WTC11 (cell line): Measurements from ENCODE around the gene PAQR8. TPM values are rescaled to one million over a fixed set of nuclear protein-coding genes. Genes with fewer than 3 reads are reported as not detected.

ENCODE experiments used
- ATAC-seq: fragments of 200-7000 bp; cut with Tn5 transposase; 2 replicates; pipeline ENCODE4 v1.10.0; 2021; ENCODE audit warnings: mild to moderate bottlenecking, moderate library complexity
- CTCF ChIA-PET: fragments of 300-600 bp; sonication (Branson Sonifier 250); formaldehyde crosslinking; loops from one replicate; lab custom pipeline; 2021; ENCODE audit warnings: antibody characterized with exemption; lab: Charles Lee
- POLR2A ChIA-PET: fragments of 350-600 bp; sonication (Branson Sonifier 250); formaldehyde crosslinking; loops from one replicate; lab custom pipeline; 2021; ENCODE audit warnings: antibody characterized with exemption; lab: Charles Lee
- DNase-seq: peaks from one replicate; pipeline ENCODE4 v3.0.0; 2021; ENCODE audit warnings: low spot score
- H3K27ac Mint-ChIP-seq: 2 replicates; pipeline ENCODE4 v1.8.0; 2021; ENCODE audit warnings: mixed read lengths
- H3K27me3 Mint-ChIP-seq: 2 replicates; pipeline ENCODE4 v1.8.0; 2021; ENCODE audit warnings: low read depth, mild to moderate bottlenecking, moderate library complexity, mixed read lengths
- H3K36me3 Mint-ChIP-seq: 2 replicates; pipeline ENCODE4 v1.8.0; 2021; ENCODE audit warnings: mixed read lengths
- H3K4me1 Mint-ChIP-seq: 2 replicates; pipeline ENCODE4 v1.8.0; 2022; ENCODE audit warnings: mixed read lengths
- H3K4me3 Mint-ChIP-seq: 2 replicates; pipeline ENCODE4 v1.8.0; 2021; ENCODE audit warnings: mild to moderate bottlenecking, moderate library complexity, mixed read lengths
- H3K9me3 Mint-ChIP-seq: 2 replicates; pipeline ENCODE4 v1.8.0; 2021; ENCODE audit warnings: mixed read lengths
- KAT7 ChIP-seq: sonication (generic); formaldehyde crosslinking; IDR thresholded peaks from 2 replicates; pipeline ENCODE4 v1.8.1; 2023; ENCODE audit warnings: missing genetic modification reagents, mild to moderate bottlenecking, borderline replicate concordance
- NR1H2 ChIP-seq: sonication (generic); formaldehyde crosslinking; IDR thresholded peaks from 2 replicates; pipeline ENCODE4 v1.9.0; 2021; ENCODE audit warnings: mild to moderate bottlenecking, moderate library complexity, missing genetic modification reagents
- NR2C2 ChIP-seq: sonication (generic); formaldehyde crosslinking; IDR thresholded peaks from 2 replicates; pipeline ENCODE4 v1.8.0; 2022; ENCODE audit warnings: mild to moderate bottlenecking, missing genetic modification reagents
- OVOL2 ChIP-seq: fragments of 250-450 bp; sonication (Bioruptor Pico); IDR thresholded peaks from 2 replicates; pipeline ENCODE4 v1.9.0; 2021; ENCODE audit warnings: mild to moderate bottlenecking, borderline replicate concordance
- SMAD3 ChIP-seq: sonication (generic); formaldehyde crosslinking; IDR thresholded peaks from 2 replicates; pipeline ENCODE4 v1.8.0; 2022; ENCODE audit warnings: missing genetic modification reagents, mild to moderate bottlenecking, borderline replicate concordance
- SP1 ChIP-seq: sonication (generic); formaldehyde crosslinking; conservative IDR thresholded peaks from 2 replicates; pipeline ENCODE4 v1.8.1; 2022; ENCODE audit warnings: missing genetic modification reagents
- TP53 ChIP-seq: sonication (generic); formaldehyde crosslinking; IDR thresholded peaks from 2 replicates; pipeline ENCODE4 v1.8.1; 2023; ENCODE audit warnings: mild to moderate bottlenecking, missing genetic modification reagents
- ZNF263 ChIP-seq: sonication (generic); formaldehyde crosslinking; IDR thresholded peaks from 2 replicates; pipeline ENCODE4 v1.8.1; 2022; ENCODE audit warnings: low read depth, mild to moderate bottlenecking, moderate library complexity, missing genetic modification reagents
- total RNA-seq: library from RNA; stranded (reverse); gene quantifications from 3 replicates; pipeline ENCODE4 v1.2.3, GENCODE V29; 2021
- TF ChIP-seq, protein P1 (sequence below): sonication (generic); formaldehyde crosslinking; IDR thresholded peaks from 2 replicates; pipeline ENCODE4 v1.8.1; 2022; ENCODE audit warnings: low read depth, mild to moderate bottlenecking, moderate library complexity, missing genetic modification reagents, borderline replicate concordance
- TF ChIP-seq, protein P2 (sequence below): fragments of 250-450 bp; sonication (Bioruptor Pico); IDR thresholded peaks from 2 replicates; pipeline ENCODE4 v1.9.0; 2021; ENCODE audit warnings: mild to moderate bottlenecking
- TF ChIP-seq, protein P3 (sequence below): sonication (generic); formaldehyde crosslinking; IDR thresholded peaks from 2 replicates; pipeline ENCODE4 v1.8.1; 2023; ENCODE audit warnings: mild to moderate bottlenecking, missing genetic modification reagents, moderate library complexity
- TF ChIP-seq, protein P4 (sequence below): sonication (generic); formaldehyde crosslinking; IDR thresholded peaks from 2 replicates; pipeline ENCODE4 v1.8.1; 2022; ENCODE audit warnings: low read depth, missing genetic modification reagents, borderline replicate concordance
- TF ChIP-seq, protein P5 (sequence below): fragments of 250-450 bp; sonication (Bioruptor Pico); IDR thresholded peaks from 2 replicates; pipeline ENCODE4 v2.1.2; 2022; ENCODE audit warnings: mild to moderate bottlenecking, moderate library complexity
- TF ChIP-seq, protein P6 (sequence below): fragments of 250-450 bp; sonication (Bioruptor Pico); IDR thresholded peaks from 2 replicates; pipeline ENCODE4 v1.9.0; 2021; ENCODE audit warnings: moderate library complexity, mild to moderate bottlenecking, inconsistent platforms, borderline replicate concordance

Gene PAQR8
- total RNA-seq, 1 experiment from 2014 or later = 11.1 TPM

DNA sequence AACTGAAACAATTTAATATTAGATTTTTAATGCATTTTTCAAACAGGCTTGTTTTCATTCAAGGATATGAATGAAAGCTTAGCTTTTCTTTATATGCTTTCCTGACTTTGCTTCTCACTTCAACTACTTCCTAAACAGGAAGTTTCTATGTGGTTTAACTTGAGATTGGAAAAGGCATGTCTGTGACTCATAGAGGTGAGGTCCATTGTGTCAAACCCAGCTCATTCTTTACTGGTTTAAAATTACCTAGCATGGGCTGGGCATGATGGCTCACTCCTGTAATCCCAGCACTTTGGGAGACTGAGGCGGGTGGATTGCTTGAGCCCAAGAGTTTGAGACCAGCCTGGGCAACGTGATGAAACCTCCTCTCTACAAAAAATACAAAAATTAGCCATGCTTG, 92.6 kb downstream of the PAQR8 start (continued):
- TF ChIP-seq, protein P1, sequence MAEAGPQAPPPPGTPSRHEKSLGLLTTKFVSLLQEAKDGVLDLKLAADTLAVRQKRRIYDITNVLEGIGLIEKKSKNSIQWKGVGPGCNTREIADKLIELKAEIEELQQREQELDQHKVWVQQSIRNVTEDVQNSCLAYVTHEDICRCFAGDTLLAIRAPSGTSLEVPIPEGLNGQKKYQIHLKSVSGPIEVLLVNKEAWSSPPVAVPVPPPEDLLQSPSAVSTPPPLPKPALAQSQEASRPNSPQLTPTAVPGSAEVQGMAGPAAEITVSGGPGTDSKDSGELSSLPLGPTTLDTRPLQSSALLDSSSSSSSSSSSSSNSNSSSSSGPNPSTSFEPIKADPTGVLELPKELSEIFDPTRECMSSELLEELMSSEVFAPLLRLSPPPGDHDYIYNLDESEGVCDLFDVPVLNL (CRISPR knock-in tag) = no peak
- TF ChIP-seq, protein P2, sequence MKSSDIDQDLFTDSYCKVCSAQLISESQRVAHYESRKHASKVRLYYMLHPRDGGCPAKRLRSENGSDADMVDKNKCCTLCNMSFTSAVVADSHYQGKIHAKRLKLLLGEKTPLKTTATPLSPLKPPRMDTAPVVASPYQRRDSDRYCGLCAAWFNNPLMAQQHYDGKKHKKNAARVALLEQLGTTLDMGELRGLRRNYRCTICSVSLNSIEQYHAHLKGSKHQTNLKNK = no peak
- TF ChIP-seq NR2C2 = no peak
- TF ChIP-seq, protein P3, sequence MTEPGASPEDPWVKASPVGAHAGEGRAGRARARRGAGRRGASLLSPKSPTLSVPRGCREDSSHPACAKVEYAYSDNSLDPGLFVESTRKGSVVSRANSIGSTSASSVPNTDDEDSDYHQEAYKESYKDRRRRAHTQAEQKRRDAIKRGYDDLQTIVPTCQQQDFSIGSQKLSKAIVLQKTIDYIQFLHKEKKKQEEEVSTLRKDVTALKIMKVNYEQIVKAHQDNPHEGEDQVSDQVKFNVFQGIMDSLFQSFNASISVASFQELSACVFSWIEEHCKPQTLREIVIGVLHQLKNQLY (CRISPR knock-in tag) = no peak
- TF ChIP-seq NR1H2 (CRISPR knock-in tag) = no peak

DNA sequence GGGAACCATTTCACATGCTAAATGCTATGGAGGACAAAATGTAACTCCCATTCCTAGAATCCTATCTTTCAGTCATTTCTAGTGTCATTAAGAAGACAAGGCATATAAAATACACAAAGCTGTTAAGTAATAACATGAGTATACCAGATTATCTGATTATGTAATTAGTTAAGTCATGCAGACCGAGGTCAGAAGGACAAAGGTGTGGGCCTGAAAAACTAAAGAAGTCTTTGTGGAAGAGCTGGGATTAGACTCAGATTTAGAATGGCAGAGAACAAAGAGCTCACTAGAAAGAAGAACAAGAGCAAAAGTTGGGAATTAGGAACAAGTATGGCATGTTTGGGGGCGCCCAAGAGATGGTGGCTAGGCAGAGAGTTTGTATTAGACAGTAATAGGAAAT, 95.1 kb downstream of the PAQR8 start:
- H3K27me3 Mint-ChIP-seq = no peaks in the 10 kb centered on the region
- TF ChIP-seq KAT7 (CRISPR knock-in tag) (no peak), OVOL2 (CRISPR knock-in tag) (no peak), TP53 (CRISPR knock-in tag) (no peak), ZNF263 (CRISPR knock-in tag) (no peak), SP1 (CRISPR knock-in tag) (no peak), SMAD3 (CRISPR knock-in tag) (no peak)
- TF ChIP-seq, protein P4, sequence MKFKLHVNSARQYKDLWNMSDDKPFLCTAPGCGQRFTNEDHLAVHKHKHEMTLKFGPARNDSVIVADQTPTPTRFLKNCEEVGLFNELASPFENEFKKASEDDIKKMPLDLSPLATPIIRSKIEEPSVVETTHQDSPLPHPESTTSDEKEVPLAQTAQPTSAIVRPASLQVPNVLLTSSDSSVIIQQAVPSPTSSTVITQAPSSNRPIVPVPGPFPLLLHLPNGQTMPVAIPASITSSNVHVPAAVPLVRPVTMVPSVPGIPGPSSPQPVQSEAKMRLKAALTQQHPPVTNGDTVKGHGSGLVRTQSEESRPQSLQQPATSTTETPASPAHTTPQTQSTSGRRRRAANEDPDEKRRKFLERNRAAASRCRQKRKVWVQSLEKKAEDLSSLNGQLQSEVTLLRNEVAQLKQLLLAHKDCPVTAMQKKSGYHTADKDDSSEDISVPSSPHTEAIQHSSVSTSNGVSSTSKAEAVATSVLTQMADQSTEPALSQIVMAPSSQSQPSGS = no peak
- TF ChIP-seq, protein P5, sequence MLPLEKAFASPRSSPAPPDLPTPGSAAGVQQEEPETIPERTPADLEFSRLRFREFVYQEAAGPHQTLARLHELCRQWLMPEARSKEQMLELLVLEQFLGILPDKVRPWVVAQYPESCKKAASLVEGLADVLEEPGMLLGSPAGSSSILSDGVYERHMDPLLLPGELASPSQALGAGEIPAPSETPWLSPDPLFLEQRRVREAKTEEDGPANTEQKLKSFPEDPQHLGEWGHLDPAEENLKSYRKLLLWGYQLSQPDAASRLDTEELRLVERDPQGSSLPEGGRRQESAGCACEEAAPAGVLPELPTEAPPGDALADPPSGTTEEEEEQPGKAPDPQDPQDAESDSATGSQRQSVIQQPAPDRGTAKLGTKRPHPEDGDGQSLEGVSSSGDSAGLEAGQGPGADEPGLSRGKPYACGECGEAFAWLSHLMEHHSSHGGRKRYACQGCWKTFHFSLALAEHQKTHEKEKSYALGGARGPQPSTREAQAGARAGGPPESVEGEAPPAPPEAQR (CRISPR knock-in tag) = no peak
- TF ChIP-seq, protein P6, sequence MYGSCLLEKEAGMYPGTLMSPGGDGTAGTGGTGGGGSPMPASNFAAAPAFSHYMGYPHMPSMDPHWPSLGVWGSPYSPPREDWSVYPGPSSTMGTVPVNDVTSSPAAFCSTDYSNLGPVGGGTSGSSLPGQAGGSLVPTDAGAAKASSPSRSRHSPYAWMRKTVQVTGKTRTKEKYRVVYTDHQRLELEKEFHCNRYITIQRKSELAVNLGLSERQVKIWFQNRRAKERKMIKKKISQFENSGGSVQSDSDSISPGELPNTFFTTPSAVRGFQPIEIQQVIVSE (CRISPR knock-in tag) = no peak
- H3K27ac Mint-ChIP-seq = no peak overlapping the region
- no peaks in the 10 kb centered on the region for H3K36me3 Mint-ChIP-seq
- H3K9me3 Mint-ChIP-seq = peaks cover 10% of the 10 kb centered on the region
- DNase-seq (no peak), ATAC-seq (no peak)
- CTCF ChIA-PET = no interaction called here
- H3K4me3 Mint-ChIP-seq = no peak overlapping the region
- POLR2A ChIA-PET = no interaction called here
- peaks cover 8% of the 10 kb centered on the region for H3K4me1 Mint-ChIP-seq

Other genes with a start within 250 kb of the PAQR8 start
- not detected in 3 replicates for gene IL17A, start 175.8 kb upstream of the PAQR8 start, total RNA-seq
- not detected in 3 replicates for gene IL17F, start 117.7 kb upstream of the PAQR8 start, total RNA-seq
- 252 to 276 TPM (median 253 TPM) in 3 replicates for gene MCM3, start 77.4 kb upstream of the PAQR8 start, total RNA-seq
- 13.4 to 19.2 TPM (median 15.5 TPM) in 3 replicates for gene EFHC1, start 58.2 kb downstream of the PAQR8 start, total RNA-seq
- gene TRAM2, start 214.9 kb downstream of the PAQR8 start, total RNA-seq = 13.4 to 14.4 TPM (median 13.5 TPM) in 3 replicates